T-helper 22 cell (primary cell): ENCODE measurements around the gene GLUL.
"Not testable (repeated sequence)": the region's sequence is repeated elsewhere in the genome, so short reads cannot be mapped to it uniquely, and the experiment has no call there.

Experiments used
- DNase-seq: peaks from one replicate; pipeline ENCODE4 v3.0.0-alpha.2; 2020; ENCODE audit warnings: low read depth

The GLUL gene

DNA sequence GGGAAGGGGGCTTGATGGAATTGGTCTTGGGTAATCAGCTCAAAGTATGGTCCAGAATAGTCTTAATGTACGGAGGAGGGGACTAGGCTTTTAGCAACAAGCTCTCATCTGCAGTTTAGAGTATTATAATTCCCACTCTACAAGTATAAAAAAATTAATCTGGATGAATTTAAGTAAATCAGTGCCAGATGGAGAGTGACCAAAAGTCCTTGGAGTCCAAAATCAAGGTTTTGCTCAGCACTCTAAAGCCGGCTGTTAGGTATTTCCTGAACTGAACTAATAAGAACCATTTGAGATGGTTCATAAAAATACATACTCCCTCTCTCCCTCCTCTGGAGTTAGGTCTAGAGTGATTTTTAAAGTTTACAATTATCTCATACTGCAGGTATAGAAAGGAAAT is 23.7 kb downstream of the GLUL start:
- DNase-seq: no peak

DNA sequence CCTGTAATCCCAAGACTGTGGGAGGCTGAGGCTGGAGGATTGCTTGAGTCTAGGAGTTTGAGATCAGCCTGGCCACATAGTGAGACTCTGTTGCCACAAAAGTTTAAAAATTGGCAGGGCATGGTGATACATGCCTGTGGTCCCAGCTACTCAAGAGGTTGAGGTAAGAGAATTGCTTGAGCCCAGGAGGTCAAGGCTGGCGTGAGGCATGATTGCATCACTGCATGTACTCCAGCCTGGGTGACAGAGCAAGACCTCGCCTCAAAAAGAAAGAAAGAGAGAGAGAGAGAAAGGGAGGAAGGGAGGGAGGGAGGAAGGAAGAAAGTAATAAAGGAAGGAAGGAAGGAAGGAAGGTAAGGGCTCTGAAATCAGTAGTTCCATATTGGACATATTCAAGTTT is 25.0 kb downstream of the GLUL start:
- no peak for DNase-seq

DNA sequence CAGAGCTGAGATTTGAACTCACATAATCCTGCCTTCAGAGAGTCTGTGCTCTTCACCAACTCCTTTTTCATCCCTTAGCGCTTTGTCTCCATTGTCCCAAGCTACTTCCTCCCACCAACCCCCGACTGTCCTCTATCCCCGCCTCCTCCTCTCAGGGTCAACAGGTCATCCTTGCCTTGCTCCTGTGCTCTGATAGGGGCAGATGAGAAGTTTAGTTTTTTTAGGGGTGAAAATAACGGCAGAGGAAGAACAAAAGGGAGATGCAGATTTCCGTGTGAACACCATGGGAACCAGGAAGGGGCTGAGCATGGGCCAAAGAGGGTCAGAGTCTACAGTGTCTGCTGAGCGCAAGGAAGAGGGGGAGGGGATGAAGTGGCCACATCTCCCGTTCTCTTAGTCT is 31.9 kb downstream of the GLUL start:
- no peak for DNase-seq

GRCh38 chr1:182357913-182358312 is 33.7 kb downstream of the GLUL start:
- DNase-seq: no peak

DNA sequence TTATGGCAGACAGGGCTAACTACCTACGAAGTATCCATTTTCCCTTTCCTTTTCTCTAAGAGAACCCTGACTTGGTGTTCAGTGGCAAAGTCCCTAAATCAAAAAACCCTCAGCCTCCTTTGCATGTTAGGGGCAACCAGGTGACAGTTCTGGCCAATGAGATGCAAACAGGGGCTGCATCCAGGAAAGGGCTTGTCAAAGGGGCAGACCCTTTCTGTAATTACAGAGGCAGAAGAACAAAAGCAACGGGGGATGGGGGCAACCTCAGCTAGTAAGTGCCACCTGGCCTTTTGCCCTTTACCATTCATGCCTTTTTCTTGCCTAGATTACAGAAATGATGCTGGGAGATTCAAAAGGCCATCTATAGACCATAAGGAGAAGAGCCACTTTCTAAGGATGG is 34.4 kb downstream of the GLUL start:
- no peak for DNase-seq

- DNase-seq: no peak
These were observed 35.9 kb downstream of the GLUL start for GRCh38 chr1:182355723-182356098.

GRCh38 chr1:182351790-182352364 is 39.7 kb downstream of the GLUL start:
- no peak for DNase-seq

- no peak for DNase-seq
These were observed 40.8 kb downstream of the GLUL start for GRCh38 chr1:182350839-182351238.

- no peak for DNase-seq
These were observed 42.4 kb downstream of the GLUL start for GRCh38 chr1:182348961-182349747.

- DNase-seq: no peak
These were observed 44.6 kb downstream of the GLUL start for GRCh38 chr1:182347019-182347418.

- DNase-seq: no peak
These were observed 51.1 kb downstream of the GLUL start for GRCh38 chr1:182340233-182341058.

DNA sequence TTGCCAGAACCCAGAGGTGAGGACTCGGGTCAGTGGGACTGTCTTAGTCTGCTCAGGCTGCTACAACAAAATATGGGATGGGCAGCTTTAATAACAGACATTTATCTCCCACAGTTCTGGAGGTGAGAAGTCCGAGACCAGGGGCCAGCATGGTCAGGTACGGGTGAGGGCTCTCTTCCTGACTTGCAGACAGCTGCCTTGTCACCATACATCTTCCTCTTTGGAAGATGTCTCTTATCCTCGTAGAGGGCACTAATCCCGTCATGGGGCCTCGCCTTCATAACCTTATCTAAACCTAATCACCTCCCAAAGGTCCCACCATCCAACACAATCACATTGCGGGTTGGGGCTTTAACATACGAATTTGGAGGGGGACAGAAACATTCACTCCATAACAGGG is 51.9 kb downstream of the GLUL start:
- no peak for DNase-seq

GRCh38 chr1:182338806-182339370 is 52.7 kb downstream of the GLUL start:
- DNase-seq: no peak

GRCh38 chr1:182337736-182338571 is 53.6 kb downstream of the GLUL start:
- DNase-seq: no peak

- DNase-seq: no peak
These were observed 55.6 kb downstream of the GLUL start for GRCh38 chr1:182335771-182336566.

DNA sequence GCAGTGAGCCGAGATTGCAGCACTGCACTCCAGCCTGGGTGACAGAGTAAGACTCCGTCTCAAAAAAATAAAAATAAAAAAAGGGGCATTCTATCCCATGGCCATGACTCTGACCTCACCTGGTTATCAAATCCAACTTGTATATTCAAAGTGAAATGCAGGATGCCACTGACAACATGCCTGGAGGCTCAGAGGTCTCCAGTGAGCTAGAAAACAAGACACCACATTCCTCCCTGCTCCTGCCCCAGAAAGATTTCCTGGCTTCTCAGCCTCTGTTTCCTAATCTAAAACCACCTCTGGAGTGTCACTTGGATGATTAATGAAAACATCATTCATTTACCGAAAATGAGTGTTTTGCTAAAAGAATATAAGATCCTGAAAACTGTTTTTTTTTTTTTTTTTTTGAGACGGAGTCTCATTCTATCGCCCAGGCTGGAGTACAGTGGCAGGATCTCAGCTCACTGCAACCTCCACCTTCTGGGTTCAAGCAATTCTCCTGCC is 58.5 kb downstream of the GLUL start:
- DNase-seq: not testable (repeated sequence)

- DNase-seq: no peak
These were observed 59.1 kb downstream of the GLUL start for GRCh38 chr1:182332261-182333060.
